K562 (cell line): ENCODE results near the gene VAC14. TPM values are rescaled to one million over a fixed set of nuclear protein-coding genes. Genes with fewer than 3 reads are reported as not detected.

Experiments used
- CCAR2 ChIP-seq: fragments of 200-400 bp; formaldehyde crosslinking; IDR thresholded peaks from 2 replicates; pipeline ENCODE4 v1.6.1; 2017; ENCODE audit warnings: mild to moderate bottlenecking, low read depth, low read length
- CHD2 ChIP-seq: IDR thresholded peaks from 2 replicates; pipeline ENCODE4 v1.6.1; 2011; ENCODE audit warnings: low read depth, low read length
- EHMT2 ChIP-seq: fragments of 450-650 bp; IDR thresholded peaks from 2 replicates; pipeline ENCODE4 v1.6.1; 2018; ENCODE audit warnings: antibody characterized with exemption
- HMG20A ChIP-seq: fragments of 450-650 bp; formaldehyde crosslinking; conservative IDR thresholded peaks from 2 replicates; pipeline ENCODE4 v1.4.0; 2020; ENCODE audit warnings: mild to moderate bottlenecking, mixed read lengths
- NCOA2 ChIP-seq, 2 experiments: fragments of 450-650 bp; IDR thresholded peaks; 2 replicates each; pipeline ENCODE4 v1.6.1; 2018; ENCODE audit warnings: mild to moderate bottlenecking in 2 of 2, moderate library complexity in 1 of 2; ENCODE audit not compliant: partially characterized antibody in 2 of 2
- OTX1 ChIP-seq: fragments of 450-650 bp; formaldehyde crosslinking; IDR thresholded peaks from 2 replicates; pipeline ENCODE4 v1.4.0; 2022; ENCODE audit warnings: mild to moderate bottlenecking
- ZBTB17 ChIP-seq: fragments of 450-650 bp; formaldehyde crosslinking; IDR thresholded peaks from 2 replicates; pipeline ENCODE4 v1.4.0; 2020; ENCODE audit warnings: mild to moderate bottlenecking
- ZNF124 ChIP-seq: sonication (generic); formaldehyde crosslinking; IDR thresholded peaks from 2 replicates; pipeline ENCODE4 v1.8.1; 2022; ENCODE audit warnings: missing genetic modification reagents
- ZNF586 ChIP-seq: fragments of 450-650 bp; formaldehyde crosslinking; conservative IDR thresholded peaks from 2 replicates; pipeline ENCODE4 v1.4.0; 2020; ENCODE audit warnings: mild to moderate bottlenecking, moderate library complexity
- polyA plus RNA-seq, 8 experiments: library from polyadenylated mRNA; depleted of rRNA in 4 of 8; stranded (reverse) in 5 of 8; unstranded in 3 of 8; fragments of >200 nt; fragmentation: Nextera tagmentation in 2 of 8; fragmentation: Illumina TruSeq in 1 of 8; extraction: Ambion mirVana in 2 of 8; extraction: Trizol in 1 of 8; gene quantifications; 2 replicates each; pipeline versions ENCODE4 v1.2.1 to v1.2.3, GENCODE V29; 2011 to 2014; ENCODE audit warnings: inconsistent platforms in 1 of 8, missing spikeins in 1 of 8
- total RNA-seq, 7 experiments: library from RNA; depleted of rRNA in 6 of 7; stranded (reverse); fragments of >200 nt in 6 of 7; fragmentation: Illumina TruSeq in 2 of 7; extraction: Trizol in 2 of 7; gene quantifications; 2 replicates each; pipeline versions ENCODE4 v1.2.1 to v1.2.3, GENCODE V29; 2011 to 2021; ENCODE audit warnings: low replicate concordance in 1 of 7
- TF ChIP-seq, protein P1 (sequence below): IDR thresholded peaks from 2 replicates; pipeline ENCODE4 v1.6.1; 2011; ENCODE audit warnings: borderline replicate concordance, low read depth, mild to moderate bottlenecking, moderate library complexity, low read length; ENCODE audit not compliant: insufficient read depth, poor library complexity, severe bottlenecking
- TF ChIP-seq, protein P2 (sequence below): fragments of 450-650 bp; conservative IDR thresholded peaks from 2 replicates; pipeline ENCODE4 v1.6.1; 2016; ENCODE audit warnings: missing genetic modification characterization, low read depth, mild to moderate bottlenecking, control low read depth, missing compliant biosample characterization
- TF ChIP-seq, protein P3 (sequence below): fragments of 250-450 bp; sonication (Bioruptor Pico); IDR thresholded peaks from 2 replicates; pipeline ENCODE4 v1.5.0; 2021; ENCODE audit warnings: mild to moderate bottlenecking, moderate library complexity
- TF ChIP-seq, protein P4 (sequence below): sonication (generic); formaldehyde crosslinking; IDR thresholded peaks from 2 replicates; pipeline ENCODE4 v1.8.0; 2022; ENCODE audit warnings: missing genetic modification reagents, mild to moderate bottlenecking, moderate library complexity, borderline replicate concordance
- TF ChIP-seq, protein P5 (sequence below): fragments of 200-800 bp; sonication (Bioruptor generic); IDR thresholded peaks from 2 replicates; pipeline ENCODE4 v1.6.1; 2017; ENCODE audit warnings: missing genetic modification characterization, missing compliant biosample characterization

Gene VAC14
- total and polyA plus RNA-seq, 9 of the 15 experiments (the other 6 are each of a cell fraction or from before 2014, with no cell fraction given): 1.3 to 41.6 (median 26.6) TPM

DNA sequence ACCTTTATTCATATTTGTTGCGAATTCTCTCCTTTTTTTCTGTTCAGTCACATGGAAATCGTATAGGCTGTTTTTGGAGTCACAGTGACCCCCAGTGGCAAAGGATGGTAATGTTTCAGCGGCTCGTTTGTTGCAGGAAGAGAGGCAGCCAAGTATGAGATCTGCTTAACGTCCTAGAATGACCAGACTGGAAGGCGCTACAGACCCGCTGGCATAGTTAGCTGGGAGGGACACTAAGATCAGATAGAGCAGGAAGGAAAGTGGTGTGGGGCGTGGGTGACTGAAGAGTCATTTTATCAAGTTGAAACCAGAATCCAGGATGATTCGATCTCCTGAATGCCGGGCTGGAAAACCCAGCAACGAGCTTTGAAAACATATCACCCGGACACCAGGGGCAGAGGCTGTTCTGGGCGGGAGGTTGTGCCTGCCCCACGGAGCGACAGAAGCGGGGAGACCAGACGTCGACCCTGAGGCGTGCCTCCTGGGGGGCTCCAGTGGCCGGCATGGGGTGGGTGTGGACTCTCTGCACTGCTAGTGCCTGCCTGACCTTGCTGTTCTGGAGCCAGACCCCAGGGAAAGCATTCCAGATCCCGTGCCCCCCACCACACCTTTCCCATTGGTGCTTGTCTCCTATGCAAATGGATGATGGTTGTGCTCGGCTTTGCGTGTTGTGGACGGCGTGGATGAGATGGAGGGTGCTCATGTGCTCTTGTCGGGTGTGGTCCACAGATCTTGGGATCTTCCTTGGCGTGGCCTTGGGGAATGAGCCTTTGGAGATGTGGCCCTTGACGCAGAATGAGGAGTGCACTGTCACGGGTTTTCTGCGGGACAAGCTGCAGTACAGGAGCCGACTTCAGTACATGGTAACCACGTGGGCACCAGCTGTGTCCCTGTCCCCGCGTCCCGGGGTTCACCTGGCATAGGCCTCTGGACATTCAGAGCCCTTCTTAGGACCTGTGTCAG lies 146.9 kb downstream of the VAC14 start (continued):
- TF ChIP-seq, protein P1, sequence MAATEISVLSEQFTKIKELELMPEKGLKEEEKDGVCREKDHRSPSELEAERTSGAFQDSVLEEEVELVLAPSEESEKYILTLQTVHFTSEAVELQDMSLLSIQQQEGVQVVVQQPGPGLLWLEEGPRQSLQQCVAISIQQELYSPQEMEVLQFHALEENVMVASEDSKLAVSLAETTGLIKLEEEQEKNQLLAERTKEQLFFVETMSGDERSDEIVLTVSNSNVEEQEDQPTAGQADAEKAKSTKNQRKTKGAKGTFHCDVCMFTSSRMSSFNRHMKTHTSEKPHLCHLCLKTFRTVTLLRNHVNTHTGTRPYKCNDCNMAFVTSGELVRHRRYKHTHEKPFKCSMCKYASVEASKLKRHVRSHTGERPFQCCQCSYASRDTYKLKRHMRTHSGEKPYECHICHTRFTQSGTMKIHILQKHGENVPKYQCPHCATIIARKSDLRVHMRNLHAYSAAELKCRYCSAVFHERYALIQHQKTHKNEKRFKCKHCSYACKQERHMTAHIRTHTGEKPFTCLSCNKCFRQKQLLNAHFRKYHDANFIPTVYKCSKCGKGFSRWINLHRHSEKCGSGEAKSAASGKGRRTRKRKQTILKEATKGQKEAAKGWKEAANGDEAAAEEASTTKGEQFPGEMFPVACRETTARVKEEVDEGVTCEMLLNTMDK: no peak
- TF ChIP-seq, protein P2, sequence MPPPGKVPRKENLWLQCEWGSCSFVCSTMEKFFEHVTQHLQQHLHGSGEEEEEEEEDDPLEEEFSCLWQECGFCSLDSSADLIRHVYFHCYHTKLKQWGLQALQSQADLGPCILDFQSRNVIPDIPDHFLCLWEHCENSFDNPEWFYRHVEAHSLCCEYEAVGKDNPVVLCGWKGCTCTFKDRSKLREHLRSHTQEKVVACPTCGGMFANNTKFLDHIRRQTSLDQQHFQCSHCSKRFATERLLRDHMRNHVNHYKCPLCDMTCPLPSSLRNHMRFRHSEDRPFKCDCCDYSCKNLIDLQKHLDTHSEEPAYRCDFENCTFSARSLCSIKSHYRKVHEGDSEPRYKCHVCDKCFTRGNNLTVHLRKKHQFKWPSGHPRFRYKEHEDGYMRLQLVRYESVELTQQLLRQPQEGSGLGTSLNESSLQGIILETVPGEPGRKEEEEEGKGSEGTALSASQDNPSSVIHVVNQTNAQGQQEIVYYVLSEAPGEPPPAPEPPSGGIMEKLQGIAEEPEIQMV: no peak
- TF ChIP-seq ZNF124: no peak
- no peak for TF ChIP-seq EHMT2
- TF ChIP-seq NCOA2 (IDR thresholded peaks at IDR 0.05; ENCODE audit: partially characterized antibody in 2 of 2): no peak
- TF ChIP-seq, protein P3, sequence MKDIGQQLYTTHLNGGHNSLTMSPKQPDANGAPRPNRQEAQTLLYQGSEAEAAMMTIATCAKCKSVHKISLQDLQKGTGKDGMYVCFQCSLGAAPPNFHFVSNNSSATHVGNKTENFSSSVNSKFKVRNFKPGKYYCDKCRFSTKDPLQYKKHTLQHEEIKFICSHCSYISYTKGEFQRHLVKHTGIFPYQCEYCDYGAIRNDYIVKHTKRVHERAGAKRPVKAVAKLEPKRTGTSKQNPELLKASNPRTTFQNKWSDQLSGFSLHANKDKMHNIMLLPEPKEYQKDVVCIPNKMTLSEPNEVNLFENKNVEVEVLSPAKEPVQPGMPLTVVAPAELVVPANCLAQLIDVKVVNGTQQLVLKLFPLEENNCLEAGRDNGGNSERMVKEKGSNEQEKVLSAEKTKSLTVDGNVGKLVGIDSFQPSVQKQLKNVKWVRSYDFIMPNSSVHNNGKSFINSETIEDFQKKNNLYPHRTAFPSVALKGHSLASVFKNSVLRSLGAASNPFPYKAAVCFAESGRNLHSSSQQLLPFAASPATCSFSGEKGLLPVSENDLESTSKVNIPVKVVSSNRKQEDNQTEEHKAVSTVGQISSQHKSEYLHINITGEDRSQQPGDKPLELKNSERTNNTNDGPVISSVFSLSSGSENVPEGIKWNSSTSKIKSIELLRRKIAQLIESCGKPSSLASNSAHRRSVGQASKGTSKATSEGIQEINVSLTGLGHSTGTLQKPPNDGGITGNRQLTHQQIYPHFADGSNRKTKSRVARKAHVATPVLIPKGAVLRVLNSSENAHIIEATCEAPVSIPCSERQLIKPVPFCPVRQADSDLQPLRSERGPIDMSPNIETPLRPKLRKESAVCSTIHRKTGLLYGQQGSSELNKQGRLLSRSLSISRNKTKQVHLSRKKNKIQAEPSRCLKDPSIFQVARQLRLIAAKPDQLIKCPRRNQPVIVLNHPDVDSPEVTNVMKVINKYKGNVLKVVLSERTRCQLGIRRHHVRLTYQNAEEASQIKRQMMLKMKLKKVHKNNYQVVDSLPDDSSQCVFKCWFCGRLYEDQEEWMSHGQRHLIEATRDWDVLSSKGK: no peak
- no peak for TF ChIP-seq HMG20A (CRISPR knock-in tag)
- TF ChIP-seq OTX1: no peak
- TF ChIP-seq CCAR2: no peak
- TF ChIP-seq, protein P4, sequence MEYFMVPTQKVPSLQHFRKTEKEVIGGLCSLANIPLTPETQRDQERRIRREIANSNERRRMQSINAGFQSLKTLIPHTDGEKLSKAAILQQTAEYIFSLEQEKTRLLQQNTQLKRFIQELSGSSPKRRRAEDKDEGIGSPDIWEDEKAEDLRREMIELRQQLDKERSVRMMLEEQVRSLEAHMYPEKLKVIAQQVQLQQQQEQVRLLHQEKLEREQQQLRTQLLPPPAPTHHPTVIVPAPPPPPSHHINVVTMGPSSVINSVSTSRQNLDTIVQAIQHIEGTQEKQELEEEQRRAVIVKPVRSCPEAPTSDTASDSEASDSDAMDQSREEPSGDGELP (CRISPR knock-in tag): 0 out of 2 replicates have a peak, but pooled peaks have one; percentile 27
- TF ChIP-seq, protein P5, sequence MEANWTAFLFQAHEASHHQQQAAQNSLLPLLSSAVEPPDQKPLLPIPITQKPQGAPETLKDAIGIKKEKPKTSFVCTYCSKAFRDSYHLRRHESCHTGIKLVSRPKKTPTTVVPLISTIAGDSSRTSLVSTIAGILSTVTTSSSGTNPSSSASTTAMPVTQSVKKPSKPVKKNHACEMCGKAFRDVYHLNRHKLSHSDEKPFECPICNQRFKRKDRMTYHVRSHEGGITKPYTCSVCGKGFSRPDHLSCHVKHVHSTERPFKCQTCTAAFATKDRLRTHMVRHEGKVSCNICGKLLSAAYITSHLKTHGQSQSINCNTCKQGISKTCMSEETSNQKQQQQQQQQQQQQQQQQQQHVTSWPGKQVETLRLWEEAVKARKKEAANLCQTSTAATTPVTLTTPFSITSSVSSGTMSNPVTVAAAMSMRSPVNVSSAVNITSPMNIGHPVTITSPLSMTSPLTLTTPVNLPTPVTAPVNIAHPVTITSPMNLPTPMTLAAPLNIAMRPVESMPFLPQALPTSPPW (CRISPR knock-in tag): peak; percentile 48; the same call in 1 of the 2 replicates
- no peak for TF ChIP-seq ZNF586 (CRISPR knock-in tag)
- TF ChIP-seq ZBTB17: no peak
- TF ChIP-seq CHD2: no peak
